Vagina (tissue), 2 donors: Measurements from ENCODE around the gene FITM1.

ENCODE experiments used
- POLR2A ChIP-seq, 2 donors: fragments of 450-650 bp; IDR thresholded peaks; one replicate each; pipeline ENCODE4 v1.6.1; 2017; ENCODE audit warnings: antibody characterized with exemption in 2 of 2, mild to moderate bottlenecking in 2 of 2, moderate library complexity in 2 of 2
- POLR2AphosphoS5 ChIP-seq, 2 donors: sonication (generic); formaldehyde crosslinking; IDR thresholded peaks; one replicate each; pipeline ENCODE4 v1.9.0; 2017; ENCODE audit warnings: antibody characterized with exemption in 2 of 2, mild to moderate bottlenecking in 2 of 2, low read depth in 1 of 2; ENCODE audit not compliant: insufficient read depth in 1 of 2
- TF ChIP-seq, protein P1 (sequence below), 3 experiments: fragments of 450-650 bp in 2 of 3; fragments of 200-600 bp in 1 of 3; sonication (generic) in 1 of 3; IDR thresholded peaks; one replicate each; pipeline ENCODE4 v1.5.1; 2017 to 2019; ENCODE audit warnings: antibody characterized with exemption in 3 of 3, mild to moderate bottlenecking in 2 of 3, moderate library complexity in 2 of 3

- TF ChIP-seq POLR2A (IDR thresholded peaks at IDR 0.05) = no peak
- TF ChIP-seq, protein P1, sequence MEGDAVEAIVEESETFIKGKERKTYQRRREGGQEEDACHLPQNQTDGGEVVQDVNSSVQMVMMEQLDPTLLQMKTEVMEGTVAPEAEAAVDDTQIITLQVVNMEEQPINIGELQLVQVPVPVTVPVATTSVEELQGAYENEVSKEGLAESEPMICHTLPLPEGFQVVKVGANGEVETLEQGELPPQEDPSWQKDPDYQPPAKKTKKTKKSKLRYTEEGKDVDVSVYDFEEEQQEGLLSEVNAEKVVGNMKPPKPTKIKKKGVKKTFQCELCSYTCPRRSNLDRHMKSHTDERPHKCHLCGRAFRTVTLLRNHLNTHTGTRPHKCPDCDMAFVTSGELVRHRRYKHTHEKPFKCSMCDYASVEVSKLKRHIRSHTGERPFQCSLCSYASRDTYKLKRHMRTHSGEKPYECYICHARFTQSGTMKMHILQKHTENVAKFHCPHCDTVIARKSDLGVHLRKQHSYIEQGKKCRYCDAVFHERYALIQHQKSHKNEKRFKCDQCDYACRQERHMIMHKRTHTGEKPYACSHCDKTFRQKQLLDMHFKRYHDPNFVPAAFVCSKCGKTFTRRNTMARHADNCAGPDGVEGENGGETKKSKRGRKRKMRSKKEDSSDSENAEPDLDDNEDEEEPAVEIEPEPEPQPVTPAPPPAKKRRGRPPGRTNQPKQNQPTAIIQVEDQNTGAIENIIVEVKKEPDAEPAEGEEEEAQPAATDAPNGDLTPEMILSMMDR (IDR thresholded peaks at IDR 0.05) = no peak
- TF ChIP-seq POLR2AphosphoS5 (IDR thresholded peaks at IDR 0.05; ENCODE audit: insufficient read depth in 1 of 2, low read depth in 1 of 2) = no peak
Measured at GRCh38 chr14:24113379-24113800, 17.1 kb upstream of the FITM1 start.
